GM12878 (cell line): Measurements from ENCODE around the gene PREX1. TPM values are rescaled to one million over a fixed set of nuclear protein-coding genes. Genes with fewer than 3 reads are reported as not detected.

Experiments
- ATAC-seq: fragments of 200-7000 bp; cut with Tn5 transposase; 3 replicates; pipeline ENCODE4 v1.9.1; 2020; ENCODE audit warnings: mild to moderate bottlenecking, moderate library complexity
- BruUV-seq: library from RNA; stranded (reverse); fragments of 400-500 nt; replicated peaks from 2 replicates; lab custom pipeline; 2021; lab: Mats Ljungman, UMichigan
- CTCF ChIA-PET: fragments of 300-600 bp; sonication (Branson Sonifier 250); formaldehyde crosslinking; extraction: SDS; loops from one replicate; lab custom pipeline; 2021; ENCODE audit warnings: inconsistent platforms; lab: Yijun Ruan, JAX
- POLR2A ChIA-PET: fragments of 350-600 bp; formaldehyde crosslinking; extraction: SDS; loops from one replicate; lab custom pipeline; 2021; ENCODE audit warnings: inconsistent platforms; lab: Charles Lee
- RAD21 ChIA-PET: fragments of 300-600 bp; sonication (Branson Sonifier 250); formaldehyde crosslinking; loops from one replicate; lab custom pipeline; 2023; ENCODE audit warnings: antibody characterized with exemption; ENCODE audit not compliant: unreplicated experiment; lab: Charles Lee
- SMC1A ChIA-PET: fragments of 300-600 bp; sonication (Branson Sonifier 250); formaldehyde crosslinking; loops from one replicate; lab custom pipeline; 2023; ENCODE audit not compliant: unreplicated experiment, uncharacterized antibody; lab: Charles Lee
- DNase-seq: peaks from one replicate; pipeline ENCODE4 v3.0.0-alpha.2; 2011; ENCODE audit warnings: low read depth, low spot score
- FAIRE-seq: peaks from 3 replicates; lab custom pipeline; 2011; peaks lifted over from hg19 to GRCh38; lab: Jason Lieb, UNC
- H2AFZ ChIP-seq: 2 replicates; pipeline ENCODE4 v1.6.0; 2011; ENCODE audit warnings: low read depth, low read length, control low read depth; ENCODE audit not compliant: control insufficient read depth
- H3K27ac ChIP-seq: 2 replicates; pipeline ENCODE4 v1.5.1; 2011; ENCODE audit warnings: control low read depth; ENCODE audit not compliant: control insufficient read depth, insufficient read depth
- H3K27me3 ChIP-seq, 2 experiments: replicated peaks in 1 of 2; 2 replicates each; pipeline versions ENCODE4 v1.6.0 to v1.6.1; 2011; ENCODE audit warnings: low read length in 1 of 2; ENCODE audit not compliant: control insufficient read depth in 2 of 2, insufficient read depth in 2 of 2
- H3K36me3 ChIP-seq, 2 experiments: 2 replicates each; pipeline ENCODE4 v1.5.1; 2011; ENCODE audit warnings: low read length in 1 of 2; ENCODE audit not compliant: control insufficient read depth in 2 of 2, insufficient read depth in 2 of 2
- H3K4me1 ChIP-seq: 2 replicates; pipeline ENCODE4 v1.6.1; 2011; ENCODE audit warnings: mild to moderate bottlenecking, low read length, moderate library complexity, mixed read lengths; ENCODE audit not compliant: control insufficient read depth, insufficient read depth
- H3K4me2 ChIP-seq: 2 replicates; pipeline ENCODE4 v1.6.0; 2011; ENCODE audit warnings: control low read depth; ENCODE audit not compliant: control insufficient read depth, insufficient read depth
- H3K4me3 ChIP-seq: fragments of 200-600 bp; sonication (generic); 2 replicates; pipeline ENCODE4 v1.5.1; 2016
- H3K79me2 ChIP-seq: 2 replicates; pipeline ENCODE4 v1.6.0; 2011; ENCODE audit warnings: low read length; ENCODE audit not compliant: control insufficient read depth, insufficient read depth
- H3K9ac ChIP-seq: 2 replicates; pipeline ENCODE4 v1.8.0; 2011; ENCODE audit warnings: low read length, control low read depth, mixed read lengths; ENCODE audit not compliant: control insufficient read depth, insufficient read depth
- H3K9me3 ChIP-seq: replicated peaks from 3 replicates; pipeline ENCODE4 v1.5.1; 2011; ENCODE audit warnings: mild to moderate bottlenecking, low read length; ENCODE audit not compliant: control insufficient read depth, insufficient read depth
- H4K20me1 ChIP-seq: 2 replicates; pipeline ENCODE4 v1.6.0; 2011; ENCODE audit not compliant: control insufficient read depth, insufficient read depth
- MYC ChIP-seq: IDR thresholded peaks from 2 replicates; pipeline ENCODE4 v1.6.1; 2011; ENCODE audit warnings: mild to moderate bottlenecking, low read length, moderate library complexity, inconsistent platforms; ENCODE audit not compliant: insufficient read depth, insufficient replicate concordance, insufficient read length, severe bottlenecking
- WGBS: methylation state at CpG from one replicate; pipeline ENCODE4 v1.1.6; 2016; ENCODE audit warnings: low lambda C conversion rate; ENCODE audit not compliant: insufficient replicate concordance, insufficient coverage; ENCODE audit errors: missing lambda C conversion rate; 5-methylcytosine and 5-hydroxymethylcytosine counted together
- in situ Hi-C: fragments of 300-500 bp; cut with MboI; formaldehyde crosslinking; loops from 9 replicates; pipeline ENCODE4 v1.14.3; 2018; ENCODE audit warnings: mixed read lengths
- intact Hi-C: fragments of 100-400 bp; cut with micrococcal nuclease; formaldehyde crosslinking; loops from one replicate; pipeline ENCODE4 v1.14.2; 2022; ENCODE audit not compliant: unreplicated experiment
- polyA plus RNA-seq, 11 experiments: library from polyadenylated mRNA; depleted of rRNA in 4 of 11; unstranded in 6 of 11; stranded (reverse) in 5 of 11; fragments of >200 nt; fragmentation: Nextera tagmentation in 4 of 11; fragmentation: Illumina TruSeq in 1 of 11; extraction: Ambion mirVana in 4 of 11; extraction: Trizol in 1 of 11; gene quantifications; 1 replicate in 1 of 11; 2 replicates in 10 of 11; pipeline versions ENCODE4 v1.2.1 to v1.2.3, GENCODE V29; 2011 to 2016; ENCODE audit warnings: inconsistent platforms in 2 of 11, missing spikeins in 2 of 11, low read depth in 1 of 11
- total RNA-seq, 4 experiments: library from RNA; depleted of rRNA in 3 of 4; stranded (reverse); fragments of >200 nt in 3 of 4; fragmentation: Illumina TruSeq in 1 of 4; extraction: Trizol in 1 of 4; gene quantifications; 2 replicates each; pipeline versions ENCODE4 v1.2.1 to v1.2.3, GENCODE V29; 2013 to 2021
- TF ChIP-seq, protein P1 (sequence below): fragments of 450-650 bp; IDR thresholded peaks from 2 replicates; pipeline ENCODE4 v1.6.1; 2016; ENCODE audit warnings: mild to moderate bottlenecking, moderate library complexity, borderline replicate concordance

The PREX1 gene
- total and polyA plus RNA-seq, 10 of the 15 experiments (the other 5 are each of a cell fraction or from before 2014, with no cell fraction given) = 2.6 to 114 (median 38.9) TPM

DNA sequence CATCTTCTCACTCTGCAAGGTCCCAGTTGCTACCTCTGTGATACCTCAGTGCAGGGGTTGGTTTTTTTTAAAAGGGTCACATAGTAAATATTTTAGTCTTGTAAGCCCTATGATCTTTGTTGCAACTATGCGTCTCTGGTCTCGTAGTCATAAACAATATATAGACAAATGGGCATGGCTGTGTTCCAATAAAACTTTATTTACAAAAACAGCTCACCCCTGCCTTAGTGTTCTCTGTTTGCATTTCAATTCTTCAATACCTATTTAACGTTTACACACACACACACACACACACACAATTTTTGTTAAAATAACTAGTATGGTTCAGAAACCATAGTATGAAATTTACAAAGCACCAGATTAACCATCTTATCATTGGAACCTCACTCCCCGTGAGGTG is 216.8 kb downstream of the PREX1 start:
- ChIA-PET SMC1A (no interaction called here), POLR2A (no interaction called here), RAD21 (interaction anchor here (2.3 kb wide), 1 partner anchor 9 kb away, joined by 23 read pairs; no protein-coding TSS in a partner anchor), CTCF (interaction anchor here (3.9 kb wide), 1 partner anchor 10 kb away, joined by 26 read pairs; no protein-coding TSS in a partner anchor)
- H3K36me3 ChIP-seq = no peaks in the 10 kb centered on the region; a peak in 1 of 4 replicates
- H2AFZ ChIP-seq = no peak overlapping the region
- H3K9ac ChIP-seq = no peak overlapping the region
- FAIRE-seq (no peak), DNase-seq (no peak), ATAC-seq (no peak)
- H3K4me3 ChIP-seq = no peak overlapping the region
- H3K27me3 ChIP-seq = no peaks in the 10 kb centered on the region
- BruUV-seq = no TSS peak
- no peak overlapping the region for H3K4me2 ChIP-seq
- H3K27ac ChIP-seq = no peak overlapping the region
- in situ Hi-C loops = no loop called here
- H4K20me1 ChIP-seq = no peaks in the 10 kb centered on the region
- WGBS = 33% methylated on average over 4 of the region's 4 CpGs
- H3K79me2 ChIP-seq = no peaks in the 10 kb centered on the region
- no peak for TF ChIP-seq MYC
- TF ChIP-seq, protein P1, sequence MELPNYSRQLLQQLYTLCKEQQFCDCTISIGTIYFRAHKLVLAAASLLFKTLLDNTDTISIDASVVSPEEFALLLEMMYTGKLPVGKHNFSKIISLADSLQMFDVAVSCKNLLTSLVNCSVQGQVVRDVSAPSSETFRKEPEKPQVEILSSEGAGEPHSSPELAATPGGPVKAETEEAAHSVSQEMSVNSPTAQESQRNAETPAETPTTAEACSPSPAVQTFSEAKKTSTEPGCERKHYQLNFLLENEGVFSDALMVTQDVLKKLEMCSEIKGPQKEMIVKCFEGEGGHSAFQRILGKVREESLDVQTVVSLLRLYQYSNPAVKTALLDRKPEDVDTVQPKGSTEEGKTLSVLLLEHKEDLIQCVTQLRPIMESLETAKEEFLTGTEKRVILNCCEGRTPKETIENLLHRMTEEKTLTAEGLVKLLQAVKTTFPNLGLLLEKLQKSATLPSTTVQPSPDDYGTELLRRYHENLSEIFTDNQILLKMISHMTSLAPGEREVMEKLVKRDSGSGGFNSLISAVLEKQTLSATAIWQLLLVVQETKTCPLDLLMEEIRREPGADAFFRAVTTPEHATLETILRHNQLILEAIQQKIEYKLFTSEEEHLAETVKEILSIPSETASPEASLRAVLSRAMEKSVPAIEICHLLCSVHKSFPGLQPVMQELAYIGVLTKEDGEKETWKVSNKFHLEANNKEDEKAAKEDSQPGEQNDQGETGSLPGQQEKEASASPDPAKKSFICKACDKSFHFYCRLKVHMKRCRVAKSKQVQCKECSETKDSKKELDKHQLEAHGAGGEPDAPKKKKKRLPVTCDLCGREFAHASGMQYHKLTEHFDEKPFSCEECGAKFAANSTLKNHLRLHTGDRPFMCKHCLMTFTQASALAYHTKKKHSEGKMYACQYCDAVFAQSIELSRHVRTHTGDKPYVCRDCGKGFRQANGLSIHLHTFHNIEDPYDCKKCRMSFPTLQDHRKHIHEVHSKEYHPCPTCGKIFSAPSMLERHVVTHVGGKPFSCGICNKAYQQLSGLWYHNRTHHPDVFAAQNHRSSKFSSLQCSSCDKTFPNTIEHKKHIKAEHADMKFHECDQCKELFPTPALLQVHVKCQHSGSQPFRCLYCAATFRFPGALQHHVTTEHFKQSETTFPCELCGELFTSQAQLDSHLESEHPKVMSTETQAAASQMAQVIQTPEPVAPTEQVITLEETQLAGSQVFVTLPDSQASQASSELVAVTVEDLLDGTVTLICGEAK = peak; percentile 77
- H3K9me3 ChIP-seq = no peaks in the 10 kb centered on the region
- peaks cover 18% of the 10 kb centered on the region for H3K4me1 ChIP-seq
- intact Hi-C loops = no loop called here
